GM21723 (cell line): Measurements from ENCODE around the gene PAQR4.

Source experiments
- ATAC-seq: cut with Tn5 transposase; IDR thresholded peaks from one replicate; pipeline ENCODE4 v1.9.1; 2021; ENCODE audit warnings: mild to moderate bottlenecking, moderate library complexity; ENCODE audit not compliant: unreplicated experiment

Gene PAQR4

DNA sequence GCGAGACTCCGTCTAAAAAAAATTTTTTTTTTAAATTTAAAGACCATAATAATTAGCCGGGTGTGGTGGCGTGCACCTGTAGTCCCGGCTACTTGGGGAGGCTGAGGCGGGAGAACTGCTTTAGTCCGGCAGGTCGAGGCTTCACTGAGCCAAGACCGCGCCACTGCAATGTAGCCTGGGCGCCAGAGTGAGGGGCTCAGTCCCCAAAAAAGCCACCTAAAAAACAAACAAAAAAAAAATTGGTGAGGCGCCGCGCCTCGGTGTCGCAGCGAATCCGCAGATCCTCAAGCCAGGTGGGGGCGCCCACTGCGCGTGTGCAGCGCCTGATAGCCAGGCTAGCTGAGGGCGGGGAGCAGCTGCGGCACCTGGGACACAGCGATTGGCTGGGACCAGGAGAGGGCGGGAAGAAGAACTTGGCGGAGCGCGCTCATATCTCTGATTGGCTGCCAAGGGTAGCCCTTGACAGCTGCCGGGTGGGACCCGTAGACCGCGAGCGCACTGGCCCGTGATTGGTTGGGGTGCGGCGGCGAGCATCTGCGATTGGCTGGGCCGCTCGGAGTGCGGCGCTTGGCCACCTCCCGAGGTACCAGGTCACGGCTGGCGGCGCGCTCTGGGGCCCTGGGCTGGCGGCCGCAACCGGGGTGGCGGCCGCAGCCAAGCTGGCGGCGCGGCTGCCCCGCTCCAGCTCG, 34.6 kb downstream of the PAQR4 start:
- peak; percentile 96 for ATAC-seq

- no peak for ATAC-seq
Measured at GRCh38 chr16:3004319-3004718, 35.2 kb downstream of the PAQR4 start.

DNA sequence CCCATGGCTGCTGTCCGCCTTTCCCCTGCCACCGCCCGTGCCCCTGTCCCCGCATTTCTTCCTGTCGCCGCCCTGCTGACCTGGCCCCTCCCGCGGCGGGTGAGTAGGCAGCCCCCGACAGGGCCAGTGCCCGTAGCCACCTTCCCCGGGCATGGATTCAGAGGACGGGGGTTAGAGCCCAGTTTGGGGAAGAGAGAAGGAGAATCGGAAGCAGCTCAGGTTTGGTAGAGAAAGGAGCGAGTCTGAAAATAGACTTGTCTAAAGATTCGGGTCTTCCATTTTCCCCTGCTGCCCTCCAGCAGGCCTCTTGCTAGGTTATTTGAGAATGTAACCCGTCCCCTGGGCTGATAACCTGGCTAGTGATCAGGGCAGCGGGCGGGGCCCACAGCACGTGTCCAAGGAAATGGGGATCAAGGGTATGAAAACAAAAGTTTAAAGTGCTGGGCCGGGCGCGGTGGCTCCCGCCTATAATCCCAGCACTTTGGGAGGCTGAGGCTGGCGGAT, 35.7 kb downstream of the PAQR4 start:
- no peak for ATAC-seq

- no peak for ATAC-seq
Measured at GRCh38 chr16:3007059-3007956, 38.2 kb downstream of the PAQR4 start.

DNA sequence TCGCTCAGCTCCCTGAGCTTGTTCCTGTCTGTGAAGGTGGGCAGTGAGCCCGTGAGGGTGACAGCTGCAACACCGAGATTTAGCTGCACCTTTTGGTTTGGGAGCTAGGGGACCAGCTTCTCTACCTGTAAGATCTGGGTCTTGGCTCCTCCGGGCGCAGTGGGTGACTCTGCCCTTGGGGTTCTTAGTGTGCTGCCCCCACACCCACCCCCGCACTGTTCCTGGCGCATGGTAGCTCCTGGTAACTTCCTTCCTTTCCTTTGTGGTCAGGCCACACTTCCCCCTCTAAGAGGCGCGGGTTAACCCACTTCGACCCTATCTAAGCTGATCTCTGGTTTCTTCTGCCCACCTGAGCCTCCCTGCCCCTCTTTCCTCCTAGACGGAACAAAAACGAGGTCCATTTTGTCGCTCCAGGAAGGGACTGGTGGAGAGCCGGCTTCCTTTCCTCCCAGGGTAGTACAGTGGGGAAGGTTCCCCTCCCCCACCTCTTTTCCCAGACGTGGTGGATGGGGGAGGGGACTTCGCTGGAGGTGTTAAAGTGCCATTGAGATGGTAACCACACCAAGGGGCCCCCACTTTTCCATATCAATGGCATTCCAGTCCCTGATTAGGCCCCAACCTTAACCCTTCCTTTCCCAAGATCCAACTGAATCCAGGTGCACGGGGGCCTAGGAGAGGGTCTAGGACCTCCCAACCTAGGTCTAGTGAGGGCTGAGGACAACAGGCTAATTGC, 39.0 kb downstream of the PAQR4 start:
- ATAC-seq: no peak

DNA sequence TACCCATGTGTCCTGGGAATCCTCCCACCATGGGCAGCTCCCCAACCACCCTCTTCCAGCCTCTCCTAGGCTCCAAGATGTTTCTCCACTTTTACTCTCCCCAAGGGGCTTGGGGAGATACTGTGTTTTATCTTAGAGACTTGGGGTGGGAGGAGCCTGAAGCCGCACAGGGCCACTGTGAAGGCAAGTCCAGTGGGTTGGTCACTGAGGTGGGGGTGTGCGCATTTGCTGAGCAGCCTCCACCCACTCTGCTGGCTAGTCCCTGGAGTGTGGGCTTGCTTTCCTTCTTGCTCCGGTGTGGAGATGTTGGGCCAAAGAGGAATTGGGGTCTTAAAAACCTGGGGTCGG, 39.5 kb downstream of the PAQR4 start:
- no peak for ATAC-seq

- no peak for ATAC-seq
Measured at GRCh38 chr16:3009568-3010390, 40.6 kb downstream of the PAQR4 start.

DNA sequence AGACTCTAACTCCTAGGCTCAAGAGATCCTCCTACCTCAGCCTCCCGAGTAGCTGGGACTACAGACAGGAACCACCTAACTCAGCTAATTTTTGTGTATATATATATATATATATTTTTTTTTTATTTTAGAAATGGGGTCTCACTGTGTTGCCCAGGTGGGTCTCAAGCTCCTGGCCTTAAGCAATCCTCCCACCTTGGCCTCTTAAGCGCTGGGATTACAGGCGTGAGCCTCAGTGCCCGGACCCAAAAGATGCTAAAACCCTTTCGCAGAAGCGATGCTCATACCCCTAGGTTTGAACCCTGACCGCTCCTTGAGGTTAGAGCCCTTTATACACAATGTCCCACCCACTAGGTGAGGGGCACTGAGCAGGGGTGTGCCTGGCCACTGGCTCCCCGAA, 41.4 kb downstream of the PAQR4 start:
- ATAC-seq: no peak

GRCh38 chr16:3012246-3012645, 43.1 kb downstream of the PAQR4 start:
- ATAC-seq: no peak

GRCh38 chr16:3012828-3013420, 43.8 kb downstream of the PAQR4 start, which contains the start of gene CLDN9:
CLDN9 (plus strand) TSS chr16:3012923; CDS start chr16:3013363, 440 bp downstream.
- ATAC-seq: no peak

DNA sequence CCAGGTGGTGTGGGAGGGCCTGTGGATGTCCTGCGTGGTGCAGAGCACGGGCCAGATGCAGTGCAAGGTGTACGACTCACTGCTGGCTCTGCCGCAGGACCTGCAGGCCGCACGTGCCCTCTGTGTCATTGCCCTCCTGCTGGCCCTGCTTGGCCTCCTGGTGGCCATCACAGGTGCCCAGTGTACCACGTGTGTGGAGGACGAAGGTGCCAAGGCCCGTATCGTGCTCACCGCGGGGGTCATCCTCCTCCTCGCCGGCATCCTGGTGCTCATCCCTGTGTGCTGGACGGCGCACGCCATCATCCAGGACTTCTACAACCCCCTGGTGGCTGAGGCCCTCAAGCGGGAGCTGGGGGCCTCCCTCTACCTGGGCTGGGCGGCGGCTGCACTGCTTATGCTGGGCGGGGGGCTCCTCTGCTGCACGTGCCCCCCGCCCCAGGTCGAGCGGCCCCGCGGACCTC, 44.4 kb downstream of the PAQR4 start:
- ATAC-seq: no peak

DNA sequence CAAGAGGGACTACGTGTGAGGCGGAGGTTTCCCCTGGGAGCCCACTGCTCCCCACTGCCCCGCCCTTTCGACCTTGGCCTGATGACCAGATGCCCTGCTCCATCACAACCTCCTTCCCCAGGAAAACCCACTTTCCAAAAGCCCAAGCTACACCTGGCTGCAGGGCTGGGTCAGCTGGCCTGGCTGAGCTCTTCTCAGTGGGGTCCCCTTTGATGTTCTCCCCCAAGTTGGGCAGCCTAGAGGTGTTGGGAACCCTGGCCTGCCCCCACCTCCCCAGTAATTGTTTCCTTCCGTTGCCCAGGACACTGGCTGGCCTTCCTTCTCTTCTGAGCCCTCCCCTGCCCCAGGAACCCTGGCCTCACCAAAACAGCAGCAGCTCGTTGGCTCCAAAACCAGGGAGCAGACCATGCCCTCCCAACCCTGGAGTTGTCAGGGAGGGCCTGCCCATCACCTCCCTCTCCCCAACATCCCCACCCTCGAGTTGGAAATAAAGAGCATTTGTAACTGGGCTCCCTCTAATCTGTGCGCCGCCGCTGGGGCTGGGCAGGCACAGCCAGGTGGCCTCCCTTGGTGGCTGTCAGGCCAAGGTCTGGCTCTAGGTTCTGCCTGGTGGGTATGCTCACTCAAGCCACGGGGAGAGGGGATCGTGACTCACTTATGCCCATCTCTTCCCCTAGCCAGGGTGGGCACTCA, 45.0 kb downstream of the PAQR4 start:
- no peak for ATAC-seq

DNA sequence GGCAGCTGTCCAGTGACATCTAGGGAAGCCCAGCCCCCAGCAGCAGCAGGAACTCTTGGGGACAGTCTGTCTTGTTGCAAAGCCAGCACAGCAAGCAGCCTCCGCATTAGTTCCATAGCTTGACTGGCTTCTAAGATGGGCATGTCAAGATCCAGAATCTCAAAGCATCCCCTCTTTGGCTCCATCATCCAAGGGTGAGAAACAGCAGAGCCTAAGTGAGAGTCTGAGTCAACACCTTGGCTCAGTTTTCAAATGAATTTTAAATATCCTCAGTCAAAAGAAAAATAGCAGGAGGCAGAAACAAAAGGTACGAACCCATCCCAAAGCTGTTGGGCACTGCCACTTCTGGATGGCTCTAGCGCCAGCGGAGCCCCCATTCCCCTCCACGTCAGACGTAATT, 45.8 kb downstream of the PAQR4 start:
- no peak for ATAC-seq

- ATAC-seq: no peak
Measured at GRCh38 chr16:3015865-3016521, 46.8 kb downstream of the PAQR4 start.

DNA sequence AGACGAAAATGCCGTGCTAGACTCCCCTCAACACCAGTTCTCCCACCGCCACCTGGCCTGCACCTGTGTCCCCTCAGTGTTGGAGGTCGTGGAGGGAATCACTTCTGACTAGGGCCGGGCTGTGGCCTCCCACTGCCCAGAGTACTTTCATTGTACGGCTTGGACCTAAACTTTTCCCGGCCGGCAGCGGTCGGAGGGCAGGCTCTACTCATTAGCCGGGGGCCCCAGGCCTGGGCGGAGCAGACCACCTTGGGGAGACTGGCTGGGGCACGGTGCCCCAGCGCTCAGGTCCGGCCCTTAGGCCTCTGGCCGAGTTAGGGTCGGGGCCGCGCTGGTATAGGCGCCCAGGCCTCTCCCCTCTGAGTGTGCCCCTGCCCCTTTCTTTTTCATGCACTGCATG, 48.2 kb downstream of the PAQR4 start:
- no peak for ATAC-seq

DNA sequence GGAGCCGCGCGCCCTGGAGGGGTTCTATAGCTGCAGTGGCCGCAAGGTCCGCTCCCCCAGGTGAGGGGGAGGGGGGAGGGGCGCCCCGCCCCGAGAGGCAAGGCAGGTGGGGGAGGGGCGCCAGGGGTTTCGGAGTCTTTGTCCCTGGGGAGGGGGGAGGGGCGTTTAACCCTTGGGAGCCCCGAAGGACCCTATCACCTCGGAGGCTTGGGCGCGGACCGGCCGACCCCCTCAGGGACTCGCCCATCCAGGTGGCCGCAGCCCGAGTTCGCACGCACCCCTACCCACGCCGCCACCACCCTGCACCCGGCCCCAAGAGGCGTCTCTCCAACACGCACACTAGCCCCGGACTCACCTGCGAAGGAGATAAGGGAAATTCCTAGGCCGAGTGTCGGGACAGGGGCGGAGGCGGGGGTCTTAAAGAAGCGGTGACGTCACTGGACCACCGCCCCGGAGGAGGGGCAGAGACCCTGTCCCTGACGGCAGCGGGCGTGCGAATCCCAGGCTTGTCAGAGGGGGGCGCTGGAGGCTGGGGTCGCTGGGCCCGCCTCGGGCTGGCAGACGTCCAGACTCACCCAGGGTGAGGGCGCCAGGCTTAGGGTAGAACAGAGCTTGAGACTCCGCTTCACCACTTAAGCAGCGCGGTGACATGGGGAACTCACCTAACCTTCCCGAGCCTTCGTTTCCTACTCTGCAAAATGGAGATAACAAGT, 48.8 kb downstream of the PAQR4 start, which contains the start of gene CLDN6:
CLDN6 (minus strand) TSS at position 390 of the 713 bp plus-strand sequence. CDS start 2,162 bp downstream, outside the sequence.
- no peak for ATAC-seq

- no peak for ATAC-seq
Measured at GRCh38 chr16:3019594-3020246, 50.6 kb downstream of the PAQR4 start.

DNA sequence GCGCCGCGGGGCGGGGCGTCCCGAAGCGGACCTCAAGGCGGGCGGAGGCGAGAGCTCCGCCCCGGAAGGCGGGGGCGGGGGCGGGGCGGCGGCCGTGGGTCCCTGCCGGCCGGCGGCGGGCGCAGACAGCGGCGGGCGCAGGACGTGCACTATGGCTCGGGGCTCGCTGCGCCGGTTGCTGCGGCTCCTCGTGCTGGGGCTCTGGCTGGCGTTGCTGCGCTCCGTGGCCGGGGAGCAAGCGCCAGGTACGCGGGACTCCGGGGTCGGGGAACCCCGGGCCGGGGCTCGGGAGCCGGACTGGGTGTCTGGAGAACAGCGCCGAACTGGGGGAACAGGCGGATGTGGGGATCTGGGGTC, 51.1 kb downstream of the PAQR4 start, which contains the start of gene TNFRSF12A:
TNFRSF12A (plus strand) TSS at position 122 of the 357 bp plus-strand sequence; CDS start at position 152, 30 bp downstream.
- ATAC-seq: no peak
